HG03025 (cell line): Measurements from ENCODE around the gene BAG5.
A peak's percentile ranks its signal among the peaks of the same experiment; 100 is the strongest.
"Not testable (repeated sequence)": the region's sequence is repeated elsewhere in the genome, so short reads cannot be mapped to it uniquely, and the experiment has no call there.

Experiments used
- ATAC-seq: cut with Tn5 transposase; IDR thresholded peaks from one replicate; pipeline ENCODE4 v1.9.1; 2021; ENCODE audit warnings: mild to moderate bottlenecking, moderate library complexity; ENCODE audit not compliant: unreplicated experiment, low FRiP score

BAG5 gene

GRCh38 chr14:103562429-103563225 is at the start of gene BAG5, which contains the start of gene COA8:
Gene BAG5, minus strand, starts transcription at chr14:103562657. Its CDS starts 1,493 bp downstream, at chr14:103561164.
Gene COA8, plus strand, starts transcription at chr14:103562960. Its CDS starts 42 bp downstream, at chr14:103563002.
- peak; percentile 79 for ATAC-seq

- ATAC-seq, result no peak
Observed at GRCh38 chr14:103611215-103611614, 48.8 kb upstream of the BAG5 start.

DNA sequence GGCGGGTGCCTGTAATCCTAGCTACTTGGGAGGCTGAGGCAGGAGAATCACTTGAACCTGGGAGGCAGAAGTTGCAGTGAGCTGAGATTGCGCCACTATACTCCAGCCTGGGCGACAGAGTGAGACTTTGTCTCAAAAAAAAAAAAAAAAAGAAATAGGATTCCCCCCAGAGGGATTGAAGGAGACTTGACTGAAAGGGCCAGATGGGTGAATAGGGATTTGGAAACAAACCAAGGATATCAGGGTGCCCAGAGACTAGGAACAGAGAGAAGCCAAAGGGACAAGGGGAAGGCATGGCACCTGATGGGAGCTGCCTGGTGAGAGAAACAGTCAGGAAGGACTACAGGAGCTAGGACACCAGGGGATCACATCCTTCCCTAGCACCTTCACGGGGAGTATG is 46.6 kb upstream of the BAG5 start:
- not testable (repeated sequence) for ATAC-seq

- ATAC-seq, result no peak
Observed at GRCh38 chr14:103607822-103608221, 45.4 kb upstream of the BAG5 start.

- ATAC-seq, result peak; percentile 61
Observed at GRCh38 chr14:103606963-103607668, 44.7 kb upstream of the BAG5 start.

- no peak for ATAC-seq
Observed at GRCh38 chr14:103604620-103605019, 42.2 kb upstream of the BAG5 start.

- ATAC-seq, result no peak
Observed at GRCh38 chr14:103600503-103600902, 38.0 kb upstream of the BAG5 start.

DNA sequence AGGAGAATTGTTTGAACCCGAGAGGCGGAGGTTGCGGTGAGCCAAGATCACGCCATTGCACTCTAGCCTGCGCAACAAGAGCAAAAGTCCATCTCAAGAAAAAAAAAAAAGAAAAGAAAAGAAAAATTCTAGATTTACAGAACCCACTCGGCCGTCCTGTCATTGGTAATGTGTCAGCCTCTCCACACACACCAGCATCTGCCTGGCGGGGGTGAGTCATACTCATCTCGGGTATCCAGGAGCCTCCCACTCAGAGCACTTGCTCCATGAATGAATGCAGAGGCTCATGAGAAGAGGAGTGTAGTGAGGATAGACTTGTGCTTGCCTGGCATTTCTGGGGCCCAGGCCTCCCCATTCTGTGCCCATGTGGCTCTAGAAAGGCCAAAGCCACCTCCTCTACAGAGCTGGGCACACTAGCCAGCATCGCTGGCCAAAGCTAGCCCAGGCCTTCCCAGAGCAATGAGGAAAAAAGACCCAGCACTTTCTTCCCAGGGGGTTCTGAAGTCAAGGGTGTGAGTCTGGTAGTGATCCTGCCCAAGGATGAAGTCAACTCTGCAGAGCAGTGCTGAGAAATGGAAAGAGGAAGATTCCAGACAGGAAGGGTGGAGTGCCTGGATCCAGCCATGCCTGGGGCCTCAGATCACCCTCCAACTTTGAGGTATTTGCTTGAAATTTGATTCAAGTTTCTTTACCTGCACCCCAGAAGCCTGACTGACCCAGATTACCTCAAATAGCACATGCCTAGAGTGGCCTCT is 35.3 kb upstream of the BAG5 start:
- ATAC-seq, result no peak

GRCh38 chr14:103594265-103594664 is 31.8 kb upstream of the BAG5 start:
- no peak for ATAC-seq

GRCh38 chr14:103593577-103593976 is 31.1 kb upstream of the BAG5 start:
- peak; percentile 71 for ATAC-seq

DNA sequence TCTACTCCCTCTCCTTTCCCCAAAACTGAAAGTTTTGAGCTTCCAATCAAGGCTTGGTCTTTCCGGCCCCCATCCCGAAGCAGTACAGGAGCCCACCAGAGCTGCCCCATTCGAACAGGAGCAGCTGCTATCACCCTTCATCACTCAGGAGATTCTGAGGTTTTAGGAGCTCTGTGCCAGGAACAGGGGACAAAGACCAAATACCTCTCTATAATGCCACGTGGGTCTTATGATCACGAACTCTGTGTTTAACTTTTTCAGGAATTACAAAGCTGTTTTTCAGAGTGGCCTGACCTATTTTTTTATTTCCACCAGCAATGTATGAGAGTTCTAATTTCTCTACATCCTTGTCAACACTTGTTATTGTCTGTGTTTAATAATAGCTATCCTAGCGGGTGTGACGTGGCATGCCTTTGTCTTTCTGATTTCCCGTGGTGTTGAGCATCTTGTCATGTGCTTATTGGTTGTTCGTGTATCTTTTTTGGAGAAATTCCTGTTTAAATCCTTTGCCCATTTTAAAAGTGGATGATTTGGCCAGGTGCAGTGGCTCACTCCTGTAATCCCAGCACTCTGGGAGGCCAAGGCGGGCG is 22.0 kb upstream of the BAG5 start:
- no peak for ATAC-seq

DNA sequence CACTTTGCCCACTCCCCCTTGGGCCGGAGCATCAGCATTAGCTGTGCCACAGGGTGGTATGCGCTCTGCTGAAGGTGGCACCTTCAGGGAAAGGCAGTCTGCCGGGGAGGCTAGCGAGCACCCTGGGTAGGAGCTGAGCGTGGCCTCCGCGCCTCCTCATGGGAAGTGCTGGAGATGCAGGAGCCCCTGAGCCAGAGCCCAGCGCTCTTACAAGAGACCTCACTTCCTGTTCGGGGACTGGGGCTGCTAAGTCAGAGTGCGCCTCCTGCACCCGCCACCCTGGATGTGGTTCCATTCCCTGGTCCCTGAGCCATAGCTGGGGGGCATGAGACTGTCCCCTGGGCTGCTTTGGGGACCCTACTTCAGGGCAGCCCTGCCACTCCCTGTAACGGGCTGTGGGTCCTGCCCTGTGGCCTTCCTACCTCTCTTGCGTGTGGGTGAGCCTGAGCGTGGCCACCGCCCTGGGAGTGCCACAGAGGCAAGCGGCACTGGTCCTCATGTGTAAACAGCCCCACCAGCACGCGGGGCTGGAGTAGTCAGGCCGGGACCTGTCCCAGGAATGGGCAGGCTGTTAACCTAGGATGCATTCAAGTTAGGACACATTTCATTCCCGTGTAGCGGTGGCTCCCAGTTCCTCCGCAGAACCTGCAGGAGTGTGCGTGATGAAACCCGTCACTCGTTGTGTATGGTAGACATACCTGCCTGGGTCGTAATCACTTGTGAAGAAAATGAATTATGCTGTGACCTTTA is 19.7 kb upstream of the BAG5 start:
- ATAC-seq, result no peak

DNA sequence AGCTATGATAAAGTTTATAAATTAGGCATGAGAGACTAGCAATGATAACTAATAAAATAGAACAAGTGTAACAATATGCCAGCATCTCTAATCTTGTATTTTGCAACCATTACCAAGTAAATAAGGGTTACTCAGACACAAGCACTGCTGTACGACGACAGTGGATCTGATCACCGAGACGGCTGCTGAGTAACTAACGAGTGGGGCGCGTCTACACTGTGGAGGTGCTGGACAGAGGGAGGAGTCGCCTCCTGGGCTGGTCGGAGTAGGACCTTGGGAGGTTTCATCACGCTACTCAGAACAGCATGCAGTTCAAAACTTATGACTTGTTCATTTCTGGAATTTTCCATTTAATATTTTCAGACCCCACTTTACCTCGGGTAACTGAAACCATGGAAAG is 18.7 kb upstream of the BAG5 start:
- no peak for ATAC-seq

- no peak for ATAC-seq
Observed at GRCh38 chr14:103578401-103579075, 16.1 kb upstream of the BAG5 start.

DNA sequence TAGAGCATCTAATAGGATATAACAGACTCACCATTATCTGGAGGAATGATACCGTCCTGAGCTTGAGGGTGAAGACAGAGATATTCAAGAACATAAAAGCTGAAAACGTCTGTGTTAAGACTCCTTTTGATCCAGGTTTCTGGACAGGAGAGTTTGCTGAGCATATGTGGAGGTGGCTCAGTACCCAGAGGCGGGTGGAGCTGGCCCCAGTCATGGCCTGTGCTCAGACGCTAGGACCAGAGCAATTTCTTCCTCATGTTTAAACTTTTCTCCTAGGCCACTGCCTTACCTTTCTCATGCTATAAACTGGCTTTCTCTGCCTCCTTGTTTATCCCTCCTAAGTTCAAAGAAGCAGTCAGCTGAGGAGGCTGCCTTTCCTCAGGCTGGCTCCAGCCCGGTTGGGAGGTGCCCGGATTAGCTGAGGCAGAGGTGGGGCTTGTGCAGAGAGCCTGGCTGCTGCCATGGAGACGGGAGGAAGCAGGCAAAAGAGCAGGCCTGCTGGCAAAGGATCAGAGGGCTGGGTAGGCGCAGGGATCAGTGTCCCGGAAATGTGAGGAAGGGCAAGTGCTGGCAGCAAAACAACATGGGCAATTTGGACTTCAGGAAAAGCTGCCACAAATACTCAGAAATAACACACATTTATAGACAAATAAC is 14.0 kb upstream of the BAG5 start:
- no peak for ATAC-seq

- no peak for ATAC-seq
Observed at GRCh38 chr14:103574707-103575285, 12.3 kb upstream of the BAG5 start.

DNA sequence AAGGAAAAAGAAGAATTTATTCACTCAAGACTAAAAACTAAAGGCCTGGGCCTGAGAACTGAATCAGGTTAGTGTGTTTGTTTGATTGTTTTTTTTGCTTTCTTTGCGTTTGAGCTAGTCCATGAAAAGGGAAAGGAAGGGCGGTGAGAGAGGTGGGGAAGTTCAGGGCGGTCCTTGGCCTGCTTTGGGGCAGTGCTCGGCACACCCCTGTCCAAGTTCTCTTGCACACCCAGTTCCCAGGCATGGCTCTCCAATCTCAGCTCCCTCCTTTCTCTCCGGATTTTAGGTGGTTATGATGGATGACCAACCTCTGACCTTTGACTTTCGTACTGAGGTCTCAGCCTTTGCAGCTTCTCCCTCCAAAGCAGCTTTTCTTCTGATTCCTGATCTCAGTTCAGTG is 11.6 kb upstream of the BAG5 start:
- ATAC-seq, result no peak

DNA sequence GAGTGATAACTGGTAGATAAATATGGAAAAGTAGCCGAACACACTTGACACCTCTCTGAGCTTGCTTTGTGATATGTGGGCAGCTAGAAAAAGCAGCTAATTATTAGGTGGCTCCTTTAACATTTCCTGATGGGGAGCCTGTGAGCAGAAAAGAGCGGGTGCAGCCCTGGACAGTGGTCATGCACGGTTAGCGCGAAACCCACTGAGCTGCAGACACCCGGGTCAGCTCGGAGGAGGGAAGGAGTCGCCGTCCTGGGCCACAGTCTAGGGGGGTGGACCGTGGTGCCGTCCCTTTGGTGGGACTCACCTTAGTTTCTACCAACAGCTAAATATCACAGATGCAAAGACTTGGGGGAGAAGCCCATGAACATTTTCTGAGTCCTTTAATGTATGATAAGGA is 7.0 kb upstream of the BAG5 start:
- no peak for ATAC-seq

DNA sequence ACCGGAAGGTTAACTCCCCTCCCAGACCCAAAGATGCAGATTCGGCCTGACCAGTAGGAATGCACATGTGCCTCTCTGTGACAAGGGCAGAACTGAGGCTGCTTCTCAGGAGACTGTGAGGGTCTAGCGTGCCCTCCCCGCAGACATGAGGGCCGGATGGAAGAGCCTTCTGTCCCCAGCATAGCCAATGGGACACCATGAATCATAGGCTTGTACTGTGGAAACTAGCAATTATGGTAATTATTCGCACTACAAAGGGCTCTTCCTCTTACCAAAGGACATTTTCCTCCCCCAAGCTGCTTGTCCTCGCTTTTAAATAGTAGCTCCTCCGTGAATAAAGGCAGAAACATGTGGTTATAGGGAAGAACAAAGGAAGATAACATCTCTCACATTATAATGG is 6.5 kb upstream of the BAG5 start:
- ATAC-seq, result no peak
